DMS53 (cell line): ENCODE measurements around the gene CDH13.

Experiments
- DNase-seq: peaks from one replicate; lab custom pipeline; 2025; lab: John Stamatoyannopoulos, UW

The CDH13 gene

DNA sequence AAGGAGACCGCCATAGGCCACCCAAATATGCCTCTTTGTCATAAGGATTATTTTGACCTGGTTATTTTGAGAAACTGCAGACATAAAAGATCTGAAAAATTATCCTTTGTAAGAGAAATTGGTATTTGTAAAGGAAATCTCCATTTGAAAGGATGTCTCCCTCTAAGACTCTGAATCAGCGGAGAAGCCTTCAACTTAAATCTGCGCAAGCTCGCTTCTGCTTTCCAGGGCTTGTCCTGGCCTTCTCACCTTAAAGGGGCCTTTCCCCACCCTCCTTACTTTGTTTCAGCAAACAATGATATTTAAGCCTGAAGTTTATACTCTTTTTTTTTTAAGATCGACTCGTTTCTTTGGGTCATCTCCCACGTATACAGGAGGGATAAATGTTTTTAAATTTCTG is 1215.5 kb downstream of the CDH13 start:
- DNase-seq, result no peak

- DNase-seq, result no peak
Measured at GRCh38 chr16:83842756-83843507, 1216.2 kb downstream of the CDH13 start.

GRCh38 chr16:83843657-83844056 is 1216.9 kb downstream of the CDH13 start:
- no peak for DNase-seq

DNA sequence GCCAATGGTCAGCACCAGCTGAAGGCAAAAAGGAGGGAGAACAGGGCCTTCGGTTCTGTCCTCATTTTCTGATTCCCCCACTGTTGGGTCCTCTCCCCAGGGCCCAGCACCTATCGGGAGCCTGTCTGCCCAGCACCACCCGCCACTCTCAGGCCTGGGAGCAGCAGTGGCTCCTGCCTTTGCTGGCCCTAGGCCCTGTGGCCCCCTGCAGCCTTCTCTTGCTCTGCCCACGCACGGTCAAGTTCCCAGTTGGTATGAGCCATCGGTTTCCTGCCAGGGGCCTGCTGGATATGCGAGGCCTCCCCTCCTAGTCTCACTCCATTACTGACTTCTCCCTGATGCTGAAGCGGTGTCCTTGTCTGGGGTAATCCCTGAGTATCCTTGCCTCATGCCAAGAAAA is 1218.5 kb downstream of the CDH13 start:
- DNase-seq, result no peak

GRCh38 chr16:83847371-83848225 is 1220.8 kb downstream of the CDH13 start:
- DNase-seq, result no peak

- no peak for DNase-seq
Measured at GRCh38 chr16:83849421-83849820, 1222.7 kb downstream of the CDH13 start.
